GM12878 (cell line): ENCODE measurements around the gene MUC13. TPM values are rescaled to one million over a fixed set of nuclear protein-coding genes. Genes with fewer than 3 reads are reported as not detected.

Experiments used
- ATAC-seq: fragments of 200-7000 bp; cut with Tn5 transposase; 3 replicates; pipeline ENCODE4 v1.9.1; 2020; ENCODE audit warnings: mild to moderate bottlenecking, moderate library complexity
- BruUV-seq: library from RNA; stranded (reverse); fragments of 400-500 nt; replicated peaks from 2 replicates; lab custom pipeline; 2021; lab: Mats Ljungman, UMichigan
- CTCF ChIA-PET: fragments of 300-600 bp; sonication (Branson Sonifier 250); formaldehyde crosslinking; extraction: SDS; loops from one replicate; lab custom pipeline; 2021; ENCODE audit warnings: inconsistent platforms; lab: Yijun Ruan, JAX
- POLR2A ChIA-PET: fragments of 350-600 bp; formaldehyde crosslinking; extraction: SDS; loops from one replicate; lab custom pipeline; 2021; ENCODE audit warnings: inconsistent platforms; lab: Charles Lee
- RAD21 ChIA-PET: fragments of 300-600 bp; sonication (Branson Sonifier 250); formaldehyde crosslinking; loops from one replicate; lab custom pipeline; 2023; ENCODE audit warnings: antibody characterized with exemption; ENCODE audit not compliant: unreplicated experiment; lab: Charles Lee
- SMC1A ChIA-PET: fragments of 300-600 bp; sonication (Branson Sonifier 250); formaldehyde crosslinking; loops from one replicate; lab custom pipeline; 2023; ENCODE audit not compliant: unreplicated experiment, uncharacterized antibody; lab: Charles Lee
- DNase-seq: peaks from one replicate; pipeline ENCODE4 v3.0.0-alpha.2; 2011; ENCODE audit warnings: low read depth, low spot score
- FAIRE-seq: peaks from 3 replicates; lab custom pipeline; 2011; peaks lifted over from hg19 to GRCh38; lab: Jason Lieb, UNC
- H2AFZ ChIP-seq: 2 replicates; pipeline ENCODE4 v1.6.0; 2011; ENCODE audit warnings: low read depth, low read length, control low read depth; ENCODE audit not compliant: control insufficient read depth
- H3K27ac ChIP-seq: 2 replicates; pipeline ENCODE4 v1.5.1; 2011; ENCODE audit warnings: control low read depth; ENCODE audit not compliant: control insufficient read depth, insufficient read depth
- H3K27me3 ChIP-seq, 2 experiments: replicated peaks in 1 of 2; 2 replicates each; pipeline versions ENCODE4 v1.6.0 to v1.6.1; 2011; ENCODE audit warnings: low read length in 1 of 2; ENCODE audit not compliant: control insufficient read depth in 2 of 2, insufficient read depth in 2 of 2
- H3K36me3 ChIP-seq, 2 experiments: 2 replicates each; pipeline ENCODE4 v1.5.1; 2011; ENCODE audit warnings: low read length in 1 of 2; ENCODE audit not compliant: control insufficient read depth in 2 of 2, insufficient read depth in 2 of 2
- H3K4me1 ChIP-seq: 2 replicates; pipeline ENCODE4 v1.6.1; 2011; ENCODE audit warnings: mild to moderate bottlenecking, low read length, moderate library complexity, mixed read lengths; ENCODE audit not compliant: control insufficient read depth, insufficient read depth
- H3K4me2 ChIP-seq: 2 replicates; pipeline ENCODE4 v1.6.0; 2011; ENCODE audit warnings: control low read depth; ENCODE audit not compliant: control insufficient read depth, insufficient read depth
- H3K4me3 ChIP-seq: fragments of 200-600 bp; sonication (generic); 2 replicates; pipeline ENCODE4 v1.5.1; 2016
- H3K79me2 ChIP-seq: 2 replicates; pipeline ENCODE4 v1.6.0; 2011; ENCODE audit warnings: low read length; ENCODE audit not compliant: control insufficient read depth, insufficient read depth
- H3K9ac ChIP-seq: 2 replicates; pipeline ENCODE4 v1.8.0; 2011; ENCODE audit warnings: low read length, control low read depth, mixed read lengths; ENCODE audit not compliant: control insufficient read depth, insufficient read depth
- H3K9me3 ChIP-seq: replicated peaks from 3 replicates; pipeline ENCODE4 v1.5.1; 2011; ENCODE audit warnings: mild to moderate bottlenecking, low read length; ENCODE audit not compliant: control insufficient read depth, insufficient read depth
- H4K20me1 ChIP-seq: 2 replicates; pipeline ENCODE4 v1.6.0; 2011; ENCODE audit not compliant: control insufficient read depth, insufficient read depth
- ATF2 ChIP-seq: IDR thresholded peaks from 2 replicates; pipeline ENCODE4 v1.6.1; 2012; ENCODE audit warnings: low read length, inconsistent platforms
- BHLHE40 ChIP-seq, 2 experiments: fragments of 450-650 bp in 1 of 2; IDR thresholded peaks; 2 replicates each; pipeline ENCODE4 v1.6.1; 2011 to 2017; ENCODE audit warnings: low read depth in 2 of 2, borderline replicate concordance in 1 of 2, improper control_type of control experiment in 1 of 2, low read length in 1 of 2, mild to moderate bottlenecking in 1 of 2
- E2F8 ChIP-seq: fragments of 450-650 bp; IDR thresholded peaks from 2 replicates; pipeline ENCODE4 v1.6.1; 2018; ENCODE audit warnings: mild to moderate bottlenecking, low read depth, moderate library complexity; ENCODE audit not compliant: partially characterized antibody
- HDAC6 ChIP-seq: fragments of 200-600 bp; sonication (generic); IDR thresholded peaks from one replicate; pipeline ENCODE4 v1.8.0; 2017; ENCODE audit warnings: antibody characterized with exemption; ENCODE audit not compliant: unreplicated experiment
- JUNB ChIP-seq: IDR thresholded peaks from 2 replicates; pipeline ENCODE4 v1.6.1; 2016; ENCODE audit warnings: antibody characterized with exemption, mild to moderate bottlenecking
- MXI1 ChIP-seq: fragments of 150-350 bp; IDR thresholded peaks from 2 replicates; pipeline ENCODE4 v1.6.1; 2011; ENCODE audit warnings: low read depth, mild to moderate bottlenecking, inconsistent platforms, low read length, improper control_type of control experiment
- NFXL1 ChIP-seq: fragments of 450-650 bp; IDR thresholded peaks from 2 replicates; pipeline ENCODE4 v1.6.1; 2017; ENCODE audit warnings: antibody characterized with exemption, mild to moderate bottlenecking, borderline replicate concordance
- NR2F1 ChIP-seq: fragments of 450-650 bp; conservative IDR thresholded peaks from 2 replicates; pipeline ENCODE4 v1.6.1; 2017; ENCODE audit warnings: mild to moderate bottlenecking
- PAX5 ChIP-seq: IDR thresholded peaks from 2 replicates; pipeline ENCODE4 v1.6.1; 2011; ENCODE audit warnings: low read depth, low read length, borderline replicate concordance
- POU2F2 ChIP-seq: IDR thresholded peaks from 3 replicates; pipeline ENCODE4 v1.6.1; 2011; ENCODE audit warnings: low read depth, mild to moderate bottlenecking, low read length, borderline replicate concordance
- RBBP5 ChIP-seq: fragments of 200-600 bp; sonication (generic); conservative IDR thresholded peaks from 2 replicates; pipeline ENCODE4 v1.6.1; 2016
- RFX5 ChIP-seq: IDR thresholded peaks from 2 replicates; pipeline ENCODE4 v1.6.1; 2011; ENCODE audit warnings: low read depth, low read length, improper control_type of control experiment
- RUNX3 ChIP-seq: IDR thresholded peaks from 2 replicates; pipeline ENCODE4 v1.6.1; 2012; ENCODE audit warnings: low read length, inconsistent platforms
- WRNIP1 ChIP-seq: IDR thresholded peaks from 2 replicates; pipeline ENCODE4 v1.6.1; 2011; ENCODE audit warnings: low read depth, low read length, improper control_type of control experiment, borderline replicate concordance
- ZBED1 ChIP-seq: IDR thresholded peaks from 2 replicates; pipeline ENCODE4 v1.6.1; 2016; ENCODE audit warnings: borderline replicate concordance
- WGBS: methylation state at CpG from one replicate; pipeline ENCODE4 v1.1.6; 2016; ENCODE audit warnings: low lambda C conversion rate; ENCODE audit not compliant: insufficient replicate concordance, insufficient coverage; ENCODE audit errors: missing lambda C conversion rate; 5-methylcytosine and 5-hydroxymethylcytosine counted together
- in situ Hi-C: fragments of 300-500 bp; cut with MboI; formaldehyde crosslinking; loops from 9 replicates; pipeline ENCODE4 v1.14.3; 2018; ENCODE audit warnings: mixed read lengths
- intact Hi-C: fragments of 100-400 bp; cut with micrococcal nuclease; formaldehyde crosslinking; loops from one replicate; pipeline ENCODE4 v1.14.2; 2022; ENCODE audit not compliant: unreplicated experiment
- polyA plus RNA-seq, 11 experiments: library from polyadenylated mRNA; depleted of rRNA in 4 of 11; unstranded in 6 of 11; stranded (reverse) in 5 of 11; fragments of >200 nt; fragmentation: Nextera tagmentation in 4 of 11; fragmentation: Illumina TruSeq in 1 of 11; extraction: Ambion mirVana in 4 of 11; extraction: Trizol in 1 of 11; gene quantifications; 1 replicate in 1 of 11; 2 replicates in 10 of 11; pipeline versions ENCODE4 v1.2.1 to v1.2.3, GENCODE V29; 2011 to 2016; ENCODE audit warnings: inconsistent platforms in 2 of 11, missing spikeins in 2 of 11, low read depth in 1 of 11
- total RNA-seq, 4 experiments: library from RNA; depleted of rRNA in 3 of 4; stranded (reverse); fragments of >200 nt in 3 of 4; fragmentation: Illumina TruSeq in 1 of 4; extraction: Trizol in 1 of 4; gene quantifications; 2 replicates each; pipeline versions ENCODE4 v1.2.1 to v1.2.3, GENCODE V29; 2013 to 2021

MUC13 gene
- total and polyA plus RNA-seq, 10 of the 15 experiments (the other 5 are each of a cell fraction or from before 2014, with no cell fraction given): 0.27 to 60.1 (median 0.76) TPM

DNA sequence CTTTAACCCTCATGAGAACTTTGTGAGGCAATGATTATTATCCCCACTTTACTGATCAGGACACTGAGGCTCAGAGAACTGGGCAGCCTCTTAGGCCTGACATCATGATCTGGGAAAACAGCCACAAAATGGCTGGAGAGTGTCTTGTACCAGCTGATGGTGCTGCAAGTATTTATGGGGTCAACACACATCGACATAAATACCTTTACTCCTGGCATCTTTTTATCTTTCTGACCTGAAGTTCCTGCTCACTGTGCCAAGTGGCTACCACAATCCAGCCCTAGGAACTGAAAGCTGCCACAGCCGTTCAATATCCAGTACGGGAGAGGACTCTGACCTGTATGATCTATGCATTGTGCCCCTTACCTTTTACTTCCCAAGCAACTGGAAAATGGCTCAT, 29.2 kb upstream of the MUC13 start (continued):
- no peak for TF ChIP-seq ATF2
- no peak for TF ChIP-seq ZBED1
- TF ChIP-seq RUNX3: no peak
- no peak for TF ChIP-seq WRNIP1
- no peak for TF ChIP-seq HDAC6
- TF ChIP-seq RBBP5: no peak
- no peak for TF ChIP-seq JUNB
- no peak for TF ChIP-seq NFXL1
- no peak for TF ChIP-seq MXI1
- TF ChIP-seq BHLHE40 (IDR thresholded peaks at IDR 0.05; ENCODE audit: borderline replicate concordance in 1 of 2, low read depth in 2 of 2, low read length in 1 of 2): no peak
- TF ChIP-seq POU2F2: no peak

DNA sequence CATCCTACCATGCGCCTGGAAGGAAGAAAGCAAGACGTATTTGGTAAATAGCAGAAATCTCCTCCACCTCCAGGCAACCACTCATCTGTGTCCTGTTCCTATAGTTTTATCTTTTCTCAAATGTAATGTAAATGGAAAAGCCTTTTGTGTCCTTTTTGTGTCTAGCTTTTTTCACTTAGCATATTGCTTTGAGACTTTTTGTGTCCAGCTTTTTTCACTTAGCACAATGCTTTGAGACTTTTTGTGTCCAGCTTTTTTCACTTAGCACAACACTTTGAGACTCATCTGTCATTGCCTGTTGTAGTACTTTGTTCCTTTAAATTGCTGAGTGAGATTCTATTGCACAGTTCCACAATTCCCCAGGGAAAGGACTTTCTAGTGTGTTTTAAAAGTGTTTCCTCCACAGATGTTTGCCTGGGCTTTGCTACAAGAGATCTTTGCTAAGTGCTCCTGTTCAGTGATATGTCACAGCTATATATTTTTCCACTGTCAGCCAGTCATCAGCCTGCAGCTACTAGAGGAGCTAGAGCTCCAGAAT, 27.9 kb upstream of the MUC13 start:
- no peak overlapping the region for H3K4me3 ChIP-seq
- no peak overlapping the region for H3K9ac ChIP-seq
- no peak overlapping the region for H2AFZ ChIP-seq
- in situ Hi-C loops: no loop called here
- no peaks in the 10 kb centered on the region for H3K9me3 ChIP-seq
- no peaks in the 10 kb centered on the region for H3K36me3 ChIP-seq
- H3K27ac ChIP-seq: no peak overlapping the region
- DNase-seq (no peak), FAIRE-seq (no peak), ATAC-seq (no peak)
- SMC1A ChIA-PET: interaction anchor here (1.0 to 5.7 kb wide), 6 partner anchors 19 to 177 kb away, joined by 3 to 26 read pairs (median 3); partner anchors contain the start of gene MUC13
- POLR2A ChIA-PET: interaction anchor here (1.0 kb wide), 1 partner anchor 20 kb away, joined by 3 read pairs; no protein-coding TSS in a partner anchor
- WGBS: 96% methylated on average over 2 of the region's 2 CpGs
- no peak overlapping the region for H3K4me2 ChIP-seq
- no peaks in the 10 kb centered on the region for H3K27me3 ChIP-seq
- TF ChIP-seq RFX5 (no peak), NR2F1 (no peak), PAX5 (no peak), E2F8 (no peak)
- BruUV-seq: no TSS peak
- H3K4me1 ChIP-seq: no peaks in the 10 kb centered on the region
- intact Hi-C loops: no loop called here
- H3K79me2 ChIP-seq: no peaks in the 10 kb centered on the region
- CTCF ChIA-PET: interaction anchor here (0.7 to 0.8 kb wide), 2 partner anchors 9 to 202 kb away, joined by 3 read pairs; no protein-coding TSS in a partner anchor
- H4K20me1 ChIP-seq: no peaks in the 10 kb centered on the region
- RAD21 ChIA-PET: no interaction called here
